ENCODE data around the gene MAMDC2. TPM values are rescaled to one million over a fixed set of nuclear protein-coding genes. Genes with fewer than 3 reads are reported as not detected.
A peak's percentile ranks its signal among the peaks of the same experiment; 100 is the strongest.
"Not testable (repeated sequence)": the region's sequence is repeated elsewhere in the genome, so short reads cannot be mapped to it uniquely, and the experiment has no call there.

The MAMDC2 gene
- total RNA-seq, 6 experiments from 2014 or later = 4.0 to 16.6 (median 13.9) TPM

DNA sequence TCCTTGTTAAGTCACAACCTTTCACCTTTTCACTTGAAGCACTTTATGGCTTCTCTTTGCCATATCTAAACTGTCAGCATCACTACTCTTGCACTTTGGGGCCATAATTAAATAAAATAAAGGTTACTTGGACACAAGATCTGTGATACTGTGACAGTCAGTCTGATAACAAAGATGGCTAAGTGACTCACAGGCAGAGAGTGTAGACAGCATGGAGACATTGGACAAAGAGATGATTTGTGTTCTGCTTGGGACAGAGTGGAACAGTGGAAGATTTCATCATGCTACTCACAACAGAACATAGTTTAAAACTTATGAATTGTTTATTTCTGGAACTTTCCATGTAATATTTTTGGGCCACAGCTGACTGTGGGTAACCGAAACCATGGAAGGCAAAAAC lies 133.5 kb downstream of the MAMDC2 start:
- no peak overlapping the region for H3K27ac Mint-ChIP-seq
- peaks cover 10% of the 10 kb centered on the region for H3K36me3 Mint-ChIP-seq (ENCODE audit: low read depth)
- H3K9me3 Mint-ChIP-seq = peaks cover 14% of the 10 kb centered on the region
- TF ChIP-seq, protein P1, sequence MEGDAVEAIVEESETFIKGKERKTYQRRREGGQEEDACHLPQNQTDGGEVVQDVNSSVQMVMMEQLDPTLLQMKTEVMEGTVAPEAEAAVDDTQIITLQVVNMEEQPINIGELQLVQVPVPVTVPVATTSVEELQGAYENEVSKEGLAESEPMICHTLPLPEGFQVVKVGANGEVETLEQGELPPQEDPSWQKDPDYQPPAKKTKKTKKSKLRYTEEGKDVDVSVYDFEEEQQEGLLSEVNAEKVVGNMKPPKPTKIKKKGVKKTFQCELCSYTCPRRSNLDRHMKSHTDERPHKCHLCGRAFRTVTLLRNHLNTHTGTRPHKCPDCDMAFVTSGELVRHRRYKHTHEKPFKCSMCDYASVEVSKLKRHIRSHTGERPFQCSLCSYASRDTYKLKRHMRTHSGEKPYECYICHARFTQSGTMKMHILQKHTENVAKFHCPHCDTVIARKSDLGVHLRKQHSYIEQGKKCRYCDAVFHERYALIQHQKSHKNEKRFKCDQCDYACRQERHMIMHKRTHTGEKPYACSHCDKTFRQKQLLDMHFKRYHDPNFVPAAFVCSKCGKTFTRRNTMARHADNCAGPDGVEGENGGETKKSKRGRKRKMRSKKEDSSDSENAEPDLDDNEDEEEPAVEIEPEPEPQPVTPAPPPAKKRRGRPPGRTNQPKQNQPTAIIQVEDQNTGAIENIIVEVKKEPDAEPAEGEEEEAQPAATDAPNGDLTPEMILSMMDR (IDR thresholded peaks at IDR 0.05) = no peak
- H3K4me1 Mint-ChIP-seq (ENCODE audit: low read depth) = peaks cover 9% of the 10 kb centered on the region
- no peak overlapping the region for H3K4me3 Mint-ChIP-seq
- H3K27me3 Mint-ChIP-seq (ENCODE audit: insufficient read depth) = 0 out of 2 replicates have a peak, but pooled peaks cover 2% of the 10 kb centered on the region
- DNase-seq = peak; percentile 12

DNA sequence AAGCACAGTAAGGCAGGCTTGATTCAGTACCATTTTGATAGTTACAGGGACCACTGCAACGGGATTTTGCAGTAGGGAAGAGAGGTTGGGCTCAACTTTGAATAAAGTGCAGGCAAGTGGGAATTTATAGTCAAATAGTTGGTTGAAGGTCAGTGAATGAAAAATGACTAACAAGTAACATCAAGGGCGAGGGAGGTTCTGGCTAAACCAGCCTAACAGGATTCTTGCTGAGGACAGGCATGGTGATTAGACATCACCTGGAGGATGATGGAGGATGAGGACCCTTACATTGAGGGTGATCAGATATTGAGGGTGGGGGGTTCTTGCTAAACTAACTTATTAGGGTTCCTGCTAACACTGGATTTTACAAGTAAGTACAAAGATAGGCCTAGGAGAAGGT lies 149.1 kb downstream of the MAMDC2 start:
- H3K27ac Mint-ChIP-seq = no peak overlapping the region

GRCh38 chr9:70195456-70195855 lies 151.8 kb downstream of the MAMDC2 start:
- H3K4me3 Mint-ChIP-seq = no peak overlapping the region
- peaks cover 8% of the 10 kb centered on the region for H3K36me3 Mint-ChIP-seq (ENCODE audit: low read depth)
- TF ChIP-seq, protein P1 (IDR thresholded peaks at IDR 0.05) = no peak
- no peaks in the 10 kb centered on the region for H3K9me3 Mint-ChIP-seq
- H3K27me3 Mint-ChIP-seq (ENCODE audit: insufficient read depth) = no peaks in the 10 kb centered on the region
- H3K4me1 Mint-ChIP-seq (ENCODE audit: low read depth) = peaks cover 13% of the 10 kb centered on the region
- H3K27ac Mint-ChIP-seq = no peak overlapping the region
- peak; percentile 74 for DNase-seq

More for the DNA sequence above, 149.1 kb downstream of the MAMDC2 start:
- Mint-ChIP-seq H3K9me3 (no peaks in the 10 kb centered on the region), H3K4me3 (no peak overlapping the region), H3K4me1 (ENCODE audit: low read depth) (peaks cover 13% of the 10 kb centered on the region), H3K27me3 (ENCODE audit: insufficient read depth) (no peaks in the 10 kb centered on the region), H3K36me3 (ENCODE audit: low read depth) (peaks cover 12% of the 10 kb centered on the region)
- TF ChIP-seq, protein P1 (IDR thresholded peaks at IDR 0.05) = no peak
- DNase-seq = no peak

GRCh38 chr9:70197216-70198044 lies 153.8 kb downstream of the MAMDC2 start:
- Mint-ChIP-seq H3K36me3 (ENCODE audit: low read depth) (peaks cover 8% of the 10 kb centered on the region), H3K4me3 (no peak overlapping the region), H3K27ac (no peak overlapping the region), H3K9me3 (no peaks in the 10 kb centered on the region), H3K4me1 (ENCODE audit: low read depth) (peaks cover 13% of the 10 kb centered on the region), H3K27me3 (ENCODE audit: insufficient read depth) (no peaks in the 10 kb centered on the region)
- DNase-seq = no peak
- TF ChIP-seq, protein P1 (IDR thresholded peaks at IDR 0.05) = no peak

DNA sequence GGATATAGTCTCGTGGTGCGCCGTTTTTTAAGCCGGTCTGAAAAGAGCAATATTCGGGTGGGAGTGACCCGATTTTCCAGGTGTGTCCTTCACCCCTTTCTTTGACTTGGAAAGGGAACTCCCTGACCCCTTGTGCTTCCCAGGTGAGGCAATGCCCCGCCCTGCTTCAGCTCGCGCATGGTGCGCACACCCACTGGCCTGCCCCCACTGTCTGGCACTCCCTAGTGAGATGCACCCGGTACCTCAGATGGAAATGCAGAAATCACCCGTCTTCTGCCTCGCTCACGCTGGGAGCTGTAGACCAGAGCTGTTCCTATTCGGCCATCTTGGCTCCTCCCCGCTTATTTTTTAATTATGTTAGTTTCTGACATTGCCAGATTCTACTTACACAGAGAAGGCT lies 161.1 kb downstream of the MAMDC2 start:
- not testable (repeated sequence) for H3K4me3 Mint-ChIP-seq

DNA sequence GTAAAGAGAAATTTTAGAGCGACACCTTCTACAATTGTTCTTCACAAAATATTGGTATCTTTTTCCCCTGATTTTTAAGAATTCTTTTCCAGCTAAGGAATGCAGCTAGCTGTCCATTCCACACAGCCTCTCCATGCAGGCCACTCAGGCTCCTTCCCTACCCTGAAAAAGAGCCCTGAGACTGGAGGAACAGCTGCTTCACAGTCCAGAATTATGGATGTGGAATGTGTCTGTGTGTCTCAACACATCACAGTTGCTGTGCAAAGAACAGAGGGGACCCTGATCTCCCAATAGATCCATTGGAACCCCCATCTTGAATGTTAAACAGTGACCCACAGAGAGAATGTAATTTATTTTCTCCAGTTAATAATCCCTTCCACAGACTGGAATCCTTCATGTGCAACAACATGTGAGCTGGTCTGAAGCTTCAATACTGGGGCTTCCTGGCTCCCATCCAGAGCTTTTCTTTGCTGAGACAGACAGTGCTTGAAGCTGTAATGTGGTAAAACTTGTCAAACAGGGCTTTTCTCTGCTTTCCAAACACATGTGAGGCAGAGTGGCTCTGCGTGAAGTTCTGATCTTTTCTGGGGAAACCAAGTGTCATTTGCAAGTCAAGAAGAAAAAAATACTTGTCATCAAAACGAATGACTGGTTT lies 161.8 kb downstream of the MAMDC2 start:
- peaks cover 27% of the 10 kb centered on the region; the same call in 1 of the 2 replicates for H3K36me3 Mint-ChIP-seq (ENCODE audit: low read depth)
- no peak for DNase-seq
- H3K9me3 Mint-ChIP-seq = peaks cover 22% of the 10 kb centered on the region
- H3K4me1 Mint-ChIP-seq (ENCODE audit: low read depth) = no peaks in the 10 kb centered on the region
- no peak overlapping the region for H3K27ac Mint-ChIP-seq
- TF ChIP-seq, protein P1 (IDR thresholded peaks at IDR 0.05) = no peak
- H3K27me3 Mint-ChIP-seq (ENCODE audit: insufficient read depth) = no peaks in the 10 kb centered on the region
- no peak overlapping the region for H3K4me3 Mint-ChIP-seq

More for the DNA sequence above, 161.1 kb downstream of the MAMDC2 start:
- Mint-ChIP-seq H3K9me3 (peaks cover 22% of the 10 kb centered on the region), H3K36me3 (ENCODE audit: low read depth) (peaks cover 19% of the 10 kb centered on the region; the same call in 1 of the 2 replicates)
- H3K27me3 Mint-ChIP-seq (ENCODE audit: insufficient read depth); DNase-seq; H3K27ac Mint-ChIP-seq; H3K4me1 Mint-ChIP-seq (ENCODE audit: low read depth): not testable (repeated sequence)
